Activated CD4-positive, alpha-beta T cell treated with anti-CD3 and anti-CD28 coated beads, Interleukin-2, amount 50 U/mL, for 4 hours (primary cell): ENCODE measurements around the gene OR8B12.

ENCODE experiments used
- DNase-seq, 2 experiments: peaks; one replicate each; pipeline ENCODE4 v3.0.0-alpha.2; 2020

The OR8B12 gene, protein sequence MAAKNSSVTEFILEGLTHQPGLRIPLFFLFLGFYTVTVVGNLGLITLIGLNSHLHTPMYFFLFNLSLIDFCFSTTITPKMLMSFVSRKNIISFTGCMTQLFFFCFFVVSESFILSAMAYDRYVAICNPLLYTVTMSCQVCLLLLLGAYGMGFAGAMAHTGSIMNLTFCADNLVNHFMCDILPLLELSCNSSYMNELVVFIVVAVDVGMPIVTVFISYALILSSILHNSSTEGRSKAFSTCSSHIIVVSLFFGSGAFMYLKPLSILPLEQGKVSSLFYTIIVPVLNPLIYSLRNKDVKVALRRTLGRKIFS

DNA sequence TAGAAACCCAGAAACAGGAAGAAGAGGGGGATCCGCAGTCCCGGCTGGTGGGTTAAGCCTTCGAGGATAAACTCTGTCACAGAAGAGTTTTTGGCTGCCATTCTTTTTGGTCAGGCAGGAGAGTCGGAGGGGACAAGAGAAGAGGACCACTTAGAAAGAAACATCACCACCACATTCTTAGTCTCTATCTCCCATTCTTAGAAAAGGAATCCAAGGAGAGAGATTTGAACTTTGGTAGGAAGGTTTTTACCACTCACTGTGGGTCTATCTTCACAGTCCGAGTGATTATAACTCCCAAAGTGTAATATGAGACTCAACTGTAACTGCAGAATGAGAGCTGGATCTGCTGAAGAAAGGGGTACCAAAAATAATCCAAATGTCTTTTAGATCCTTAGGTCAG is at the start of gene OR8B12:
Gene OR8B12 (minus strand): TSS at position 101 of the 400 bp plus-strand sequence. CDS start 0 bp downstream, at position 101.
- no peak for DNase-seq

DNA sequence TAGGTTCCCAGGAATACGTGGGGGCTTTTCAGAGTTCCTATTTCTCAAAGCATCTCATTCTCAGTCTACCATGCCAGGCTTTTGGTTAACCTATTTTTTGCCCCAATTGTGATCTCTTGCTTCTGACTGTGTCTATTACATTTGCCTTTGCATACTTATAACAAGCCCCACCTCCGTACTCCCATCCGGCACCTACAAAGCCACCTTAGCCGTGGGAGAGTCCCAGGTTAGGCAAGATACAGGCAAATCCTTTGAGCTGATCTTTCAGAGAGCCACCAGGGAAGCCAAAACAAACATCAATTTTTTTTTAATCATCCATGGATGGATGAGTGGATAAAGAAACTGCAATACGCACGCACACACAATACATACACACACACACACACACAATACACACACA is 49.2 kb upstream of the OR8B12 start:
- DNase-seq: no peak

DNA sequence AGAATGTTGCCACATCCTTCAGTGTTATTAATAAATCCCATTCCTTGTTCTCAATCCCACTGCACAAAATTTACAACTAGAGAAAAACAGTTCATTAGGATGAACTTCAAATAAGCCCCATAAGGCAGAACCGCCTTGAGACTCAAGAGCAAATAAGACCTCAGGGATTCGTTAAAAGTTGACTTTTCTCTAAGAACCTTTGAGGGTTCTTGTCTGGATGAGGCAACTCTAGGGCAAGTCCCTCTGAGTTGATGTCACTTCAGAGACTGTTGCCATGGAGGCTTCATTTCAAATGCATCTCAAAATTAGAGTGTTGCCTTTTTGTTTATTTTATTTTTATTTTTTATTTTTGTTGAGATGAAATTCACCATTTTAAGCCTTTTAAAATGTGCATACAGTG is 48.0 kb upstream of the OR8B12 start:
- no peak for DNase-seq

DNA sequence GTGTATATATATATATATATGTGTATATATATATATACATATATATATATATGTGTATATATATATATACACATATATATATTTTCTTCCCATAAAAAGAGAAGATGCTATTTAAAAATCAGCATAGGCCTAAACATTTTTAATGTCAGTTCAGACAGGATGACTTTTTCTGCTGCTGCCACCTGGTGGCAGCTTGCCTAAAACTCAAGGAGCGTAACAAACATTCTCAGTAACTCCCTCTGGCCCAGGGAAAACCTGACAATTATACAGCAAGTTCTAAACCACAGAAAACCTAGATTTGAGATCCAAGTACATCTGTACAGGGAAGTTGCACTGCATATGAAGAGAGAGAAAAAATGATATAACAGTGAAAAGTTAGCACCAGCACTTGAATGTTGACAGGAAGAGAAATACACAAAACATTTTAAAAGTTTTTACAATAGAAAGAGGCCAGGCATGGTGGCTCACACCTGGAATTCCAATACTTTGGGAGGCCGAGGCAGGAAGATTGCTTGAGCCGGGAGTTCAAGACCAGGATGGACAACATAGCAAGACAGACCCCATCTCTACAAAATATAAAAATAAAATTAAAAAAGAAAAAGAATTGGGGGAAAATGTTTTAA is 42.9 kb upstream of the OR8B12 start:
- peak; percentile 26 to 29 for DNase-seq

DNA sequence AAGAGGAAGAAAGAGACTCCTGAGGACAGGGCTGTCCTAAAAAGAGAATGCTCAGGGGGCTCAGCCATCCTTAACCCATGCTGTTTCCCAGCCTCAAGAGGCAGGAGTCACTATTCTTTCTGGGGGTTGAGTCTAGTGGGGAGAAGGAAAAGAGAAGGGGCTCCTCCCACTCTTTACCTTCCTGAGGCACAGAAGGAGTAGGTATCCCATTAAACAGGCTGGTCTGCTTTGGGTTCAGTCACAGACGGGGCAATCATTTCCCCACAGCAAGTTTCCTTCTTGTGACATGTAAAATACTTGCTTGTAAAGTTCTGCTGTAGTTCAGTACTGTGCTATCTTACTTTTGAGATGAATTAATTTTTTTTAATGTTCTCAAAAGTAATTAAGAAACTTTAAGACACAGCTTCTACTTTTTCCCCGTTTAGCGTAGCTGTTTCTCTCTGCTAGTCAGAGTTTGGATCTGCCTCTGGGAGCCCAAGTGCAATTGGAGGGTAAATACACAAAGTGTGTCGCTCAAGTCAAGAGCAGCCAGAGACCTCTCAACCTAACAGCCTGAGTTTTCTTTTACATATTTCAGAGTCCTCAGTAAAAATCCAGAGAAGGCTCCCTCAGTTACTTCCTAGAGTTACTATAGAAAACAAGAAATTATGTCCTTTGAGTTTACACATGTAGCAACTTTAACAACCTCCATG is 41.4 kb upstream of the OR8B12 start:
- DNase-seq: no peak

DNA sequence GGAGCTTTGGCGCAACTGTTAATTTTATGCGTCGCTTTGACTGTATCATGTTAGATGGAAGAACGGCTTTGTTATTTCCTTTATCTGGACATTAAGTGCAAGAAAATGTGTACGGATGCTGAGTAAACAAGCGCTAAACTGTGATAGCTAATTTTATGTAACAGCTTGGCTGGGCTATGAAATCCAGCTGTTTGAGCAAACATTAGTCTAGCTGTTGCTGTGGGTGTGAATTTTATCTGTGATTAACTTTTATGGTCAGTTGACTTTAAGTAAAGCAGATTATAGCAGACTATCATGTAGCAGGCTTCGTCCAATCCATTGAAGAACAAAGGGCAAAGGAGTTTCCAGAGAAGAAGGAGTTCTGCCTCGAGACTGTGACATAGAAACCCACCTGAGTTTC is 40.3 kb upstream of the OR8B12 start:
- DNase-seq: no peak

DNA sequence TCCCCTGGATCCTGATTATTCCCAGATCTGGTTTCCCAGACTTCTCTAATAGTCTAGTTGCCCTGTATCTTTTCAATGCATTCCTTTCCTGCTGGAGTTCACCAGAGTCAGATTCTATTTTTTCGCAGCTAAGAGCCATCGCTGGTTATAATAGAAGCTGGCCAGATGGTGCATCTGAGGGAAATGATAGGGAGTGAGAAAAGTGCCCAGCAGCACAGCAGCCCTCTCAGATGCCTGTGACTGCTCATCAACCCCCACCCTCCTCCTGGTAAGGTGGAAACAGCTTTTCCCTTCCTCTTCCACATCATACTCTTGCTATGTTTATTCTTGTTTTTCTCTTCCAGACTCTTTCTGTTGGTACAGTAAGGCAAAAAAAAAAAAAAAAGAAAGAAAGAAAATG is 39.1 kb upstream of the OR8B12 start:
- no peak for DNase-seq

DNA sequence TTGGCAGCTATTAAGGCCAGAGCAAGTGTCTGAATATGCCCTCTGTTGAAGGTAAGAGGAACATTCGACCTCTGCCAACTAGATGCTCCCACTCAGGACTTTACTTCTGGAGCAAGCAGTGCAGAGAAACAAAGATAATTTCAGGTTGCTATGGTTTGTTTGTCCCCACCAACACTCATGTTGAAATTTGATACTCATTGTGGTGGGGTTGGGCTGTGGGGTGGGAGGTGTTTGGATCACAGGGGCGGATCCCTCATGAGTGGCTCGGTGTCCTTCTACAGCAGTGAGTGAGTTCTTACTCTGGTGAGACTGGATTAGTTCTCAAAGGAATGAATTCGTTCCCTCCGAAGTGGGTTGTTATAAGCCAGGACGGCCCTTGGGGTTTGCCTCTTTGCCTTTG is 38.4 kb upstream of the OR8B12 start:
- no peak for DNase-seq

DNA sequence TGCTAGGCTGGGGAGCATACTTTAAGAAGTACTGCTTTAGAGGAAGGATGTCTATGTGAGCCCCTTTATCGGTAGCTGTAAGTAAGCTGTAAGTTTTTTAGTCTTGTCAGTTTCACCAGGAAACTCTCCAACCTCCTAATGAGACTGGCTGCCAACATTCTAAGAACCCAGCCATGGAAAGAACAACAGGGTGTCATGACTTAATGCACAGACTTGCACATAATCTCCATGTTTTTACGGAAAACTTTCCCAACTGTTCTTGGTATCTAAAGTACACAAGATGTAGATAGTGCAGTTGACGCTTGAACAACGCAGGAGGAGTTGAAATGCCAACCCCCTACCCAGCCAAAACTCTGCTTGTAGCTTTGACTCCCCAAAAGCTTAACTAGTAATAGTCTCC is 35.3 kb upstream of the OR8B12 start:
- DNase-seq: no peak

DNA sequence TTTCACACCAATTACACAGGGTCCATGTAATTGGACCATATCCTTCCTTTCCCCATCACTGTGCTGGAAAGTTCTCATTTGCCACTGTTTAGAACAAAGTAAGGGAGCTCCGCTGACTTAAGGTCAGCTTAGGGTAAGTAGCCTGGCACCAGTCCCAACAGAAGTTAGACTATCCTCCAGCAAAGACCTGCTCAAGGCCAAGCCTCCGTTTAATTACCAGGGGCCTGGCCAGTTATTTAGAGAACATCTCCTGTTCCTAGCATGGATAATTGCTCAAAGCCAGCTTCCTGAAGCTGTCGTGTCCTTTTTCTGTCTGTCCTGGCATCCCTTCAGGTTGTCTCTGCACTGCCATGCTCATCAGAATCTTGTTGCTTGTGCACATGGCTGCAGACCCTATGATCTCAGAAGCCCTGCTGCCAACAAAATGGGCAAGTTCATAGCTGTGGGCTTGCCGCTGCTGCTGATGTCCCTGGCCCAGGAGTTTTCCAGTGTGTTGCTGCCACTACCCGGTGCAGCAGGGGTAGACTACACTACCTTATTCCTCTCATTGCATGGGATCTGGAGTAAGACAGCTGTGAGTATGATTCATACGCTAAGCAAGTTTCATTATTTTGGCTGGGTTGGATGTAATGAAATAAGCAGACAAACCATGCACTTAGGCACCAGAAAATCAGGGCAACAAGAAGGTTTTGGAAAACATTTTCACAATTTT is 34.4 kb upstream of the OR8B12 start:
- DNase-seq: no peak

DNA sequence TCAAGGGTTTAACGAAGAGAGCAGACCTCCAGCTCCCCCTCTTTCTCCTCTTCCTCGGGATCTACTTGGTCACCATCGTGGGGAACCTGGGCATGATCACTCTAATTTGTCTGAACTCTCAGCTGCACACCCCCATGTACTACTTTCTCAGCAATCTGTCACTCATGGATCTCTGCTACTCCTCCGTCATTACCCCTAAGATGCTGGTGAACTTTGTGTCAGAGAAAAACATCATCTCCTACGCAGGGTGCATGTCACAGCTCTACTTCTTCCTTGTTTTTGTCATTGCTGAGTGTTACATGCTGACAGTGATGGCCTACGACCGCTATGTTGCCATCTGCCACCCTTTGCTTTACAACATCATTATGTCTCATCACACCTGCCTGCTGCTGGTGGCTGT is 26.7 kb upstream of the OR8B12 start:
- no peak for DNase-seq

DNA sequence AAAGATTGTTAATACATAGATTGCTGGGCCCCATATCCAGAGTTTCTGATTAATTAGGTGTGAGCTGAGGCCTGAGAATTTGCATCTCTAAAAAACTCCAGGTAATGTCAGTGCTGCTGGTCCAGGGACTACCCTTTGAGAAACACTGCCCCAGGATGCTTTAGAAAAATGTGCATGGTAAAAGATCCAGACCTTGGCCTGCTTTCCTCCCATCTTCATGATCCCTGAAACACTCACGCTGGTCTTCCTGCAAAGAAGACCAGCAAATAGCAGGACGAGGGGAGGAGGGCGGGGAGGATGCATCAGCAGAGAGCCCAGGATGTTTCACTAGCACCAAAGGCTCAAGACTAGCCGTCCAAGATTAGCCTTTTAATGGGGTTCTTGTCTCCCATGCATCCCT is 26.2 kb upstream of the OR8B12 start, which contains the start of gene OR8A1:
Gene OR8A1 (plus strand): TSS at position 301 of the 400 bp plus-strand sequence. CDS start 123 bp downstream, outside the sequence.
- no peak for DNase-seq

DNA sequence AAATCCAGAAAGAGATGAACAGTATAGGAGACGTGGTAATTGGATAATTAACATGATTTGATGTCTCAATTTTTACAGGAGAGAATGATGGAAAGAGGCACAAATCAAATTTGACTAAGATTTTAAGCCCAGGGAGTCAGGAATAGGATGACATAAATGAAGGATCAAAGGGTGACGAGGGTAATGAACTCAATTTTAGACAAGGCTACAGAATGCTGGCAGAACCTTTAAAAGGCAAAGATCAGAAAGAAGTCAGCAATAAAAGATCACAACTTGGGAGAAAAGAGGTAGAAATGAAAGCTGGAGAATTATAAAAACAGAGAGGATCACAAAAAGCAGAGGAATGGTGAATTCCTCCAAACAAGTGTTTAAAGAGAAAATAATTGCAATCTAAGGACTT is 13.4 kb upstream of the OR8B12 start:
- no peak for DNase-seq

DNA sequence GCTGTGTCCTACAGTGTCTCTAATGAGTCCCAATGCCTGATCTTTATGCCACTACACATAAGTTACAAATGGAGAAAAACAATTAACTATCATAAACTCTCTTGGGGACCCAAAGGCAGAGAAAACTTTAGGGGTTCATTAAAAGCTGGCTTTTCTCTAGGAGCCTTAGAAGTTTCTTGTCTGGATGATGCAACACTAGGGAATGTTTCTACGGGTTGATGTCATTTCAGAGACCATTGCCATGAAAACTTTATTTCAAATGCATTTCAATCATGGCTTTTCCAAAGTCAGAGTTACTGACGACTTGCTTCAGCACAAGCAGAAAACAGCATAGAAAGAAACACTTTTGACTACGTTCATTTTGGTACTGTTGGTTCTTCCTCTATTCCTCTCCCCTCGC is 8.5 kb upstream of the OR8B12 start:
- no peak for DNase-seq

DNA sequence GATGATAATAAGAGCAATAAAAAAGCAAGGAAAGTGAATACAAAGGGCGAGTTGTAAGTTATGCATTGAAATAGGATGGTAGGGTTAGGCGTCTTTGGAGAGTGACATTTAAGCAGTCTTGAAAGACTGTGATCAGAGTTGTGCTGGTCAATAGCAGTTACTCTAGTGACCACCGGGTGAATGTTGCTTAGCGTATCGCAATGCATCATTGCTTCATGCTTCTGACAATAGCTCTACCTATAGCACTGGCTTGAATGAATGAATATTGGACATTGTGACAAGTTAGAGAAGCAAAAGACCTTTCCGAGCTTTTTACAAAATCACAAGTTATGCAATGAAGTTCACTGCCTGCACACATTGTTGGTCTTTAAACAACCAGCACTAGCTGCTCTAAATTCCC is 7.7 kb upstream of the OR8B12 start:
- no peak for DNase-seq

DNA sequence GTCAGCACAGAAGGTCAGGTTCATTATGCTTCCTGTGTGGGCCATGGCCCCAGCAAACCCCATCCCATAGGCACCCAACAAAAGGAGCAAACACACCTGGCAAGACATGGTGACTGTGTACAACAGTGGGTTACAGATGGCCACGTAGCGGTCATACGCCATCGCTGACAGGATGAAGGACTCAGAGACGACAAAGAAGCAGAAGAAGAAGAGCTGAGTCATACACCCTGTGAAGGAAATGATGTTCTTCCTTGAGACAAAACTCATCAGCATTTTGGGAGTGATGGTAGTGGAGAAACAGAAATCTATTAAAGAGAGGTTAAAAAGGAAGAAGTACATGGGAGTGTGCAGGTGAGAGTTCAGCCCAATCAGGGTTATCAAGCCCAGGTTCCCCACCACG is 309 bp downstream of the OR8B12 start:
- no peak for DNase-seq

DNA sequence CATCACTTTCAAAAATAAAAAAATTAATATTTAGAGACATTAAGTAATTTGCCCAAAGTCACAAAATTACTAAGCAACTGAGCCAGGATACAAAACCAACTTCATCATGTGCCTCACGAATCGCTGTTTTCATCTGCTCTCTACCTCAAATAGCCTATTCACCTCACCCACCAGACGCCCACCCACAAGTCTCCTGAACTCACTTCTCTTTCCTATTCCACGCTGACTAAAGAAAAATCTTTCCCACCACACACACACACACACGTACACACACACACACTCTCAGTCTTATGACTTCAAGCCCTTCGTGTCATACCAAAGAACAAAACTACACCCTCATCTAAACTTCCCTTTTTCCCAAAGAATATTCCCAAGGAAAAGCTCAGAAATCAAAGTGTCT is 2.2 kb downstream of the OR8B12 start:
- DNase-seq: no peak

DNA sequence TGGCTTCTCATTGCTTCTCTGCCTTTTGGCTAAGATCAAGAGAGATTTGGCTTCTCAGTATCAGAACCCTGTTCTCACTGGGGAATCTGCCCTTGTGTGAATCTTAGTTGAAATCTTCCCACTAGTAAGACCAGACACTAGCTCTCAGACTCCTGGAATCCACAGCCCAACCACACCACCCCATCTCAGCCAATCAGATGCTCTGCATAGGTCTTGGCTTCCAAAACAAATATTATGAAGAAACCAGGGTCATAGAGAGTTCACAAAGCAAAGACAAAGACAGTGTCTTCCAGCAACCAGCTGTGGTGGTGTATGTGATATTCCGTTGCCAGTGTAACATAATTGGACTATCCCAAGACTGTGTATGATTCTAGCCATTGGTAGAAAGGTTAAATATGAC is 5.4 kb downstream of the OR8B12 start:
- no peak for DNase-seq

DNA sequence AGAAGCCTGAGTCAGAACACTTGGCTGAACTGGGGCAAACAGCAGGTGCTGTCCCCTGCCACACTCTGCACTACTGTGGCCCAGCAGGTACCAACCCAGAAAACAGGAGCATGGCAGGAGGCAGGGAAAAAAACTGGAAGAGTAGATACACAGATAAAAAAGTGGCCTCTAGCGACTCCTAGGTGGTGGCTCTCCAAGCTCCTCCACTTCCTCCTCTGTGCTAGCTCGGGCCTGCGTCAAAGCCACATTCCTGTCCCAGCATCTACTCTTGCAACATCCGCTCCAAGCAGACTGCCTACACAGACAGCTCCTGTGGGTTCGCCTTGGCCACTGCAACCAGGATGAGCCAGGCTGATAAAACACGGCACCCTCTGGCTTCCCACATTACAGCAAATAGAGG is 6.9 kb downstream of the OR8B12 start:
- no peak for DNase-seq

DNA sequence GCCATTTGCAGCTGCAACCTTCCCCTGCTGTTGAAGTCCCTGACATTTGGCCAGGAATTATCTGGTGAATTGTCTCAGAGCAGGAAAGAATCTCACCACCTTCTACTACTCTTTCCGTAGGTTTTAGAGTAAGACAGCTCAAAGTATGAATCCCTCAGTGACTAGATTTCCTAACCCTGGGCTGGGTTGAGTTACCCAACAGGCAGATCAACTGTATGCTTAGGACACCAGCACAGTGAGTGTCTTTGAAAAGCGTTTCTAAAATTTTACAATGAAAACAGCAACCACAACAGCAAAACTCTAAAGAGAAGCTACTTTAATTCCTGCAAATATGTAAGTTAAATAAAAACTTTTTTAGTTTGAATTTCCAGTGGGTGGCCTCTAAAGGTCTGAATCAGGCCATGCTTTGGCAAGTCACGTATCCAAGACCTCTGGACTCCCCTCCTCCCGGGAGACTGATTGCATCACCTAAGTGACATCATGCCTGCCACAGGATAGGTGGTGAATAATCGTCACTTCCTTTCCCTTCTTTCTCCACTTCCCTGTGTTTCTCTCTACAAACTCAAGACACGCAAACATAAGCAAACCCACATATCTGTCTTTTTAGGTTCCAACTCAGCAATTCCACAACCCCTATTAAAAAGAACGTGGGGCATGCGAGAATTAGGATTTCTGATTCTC is 7.8 kb downstream of the OR8B12 start:
- DNase-seq: no peak

DNA sequence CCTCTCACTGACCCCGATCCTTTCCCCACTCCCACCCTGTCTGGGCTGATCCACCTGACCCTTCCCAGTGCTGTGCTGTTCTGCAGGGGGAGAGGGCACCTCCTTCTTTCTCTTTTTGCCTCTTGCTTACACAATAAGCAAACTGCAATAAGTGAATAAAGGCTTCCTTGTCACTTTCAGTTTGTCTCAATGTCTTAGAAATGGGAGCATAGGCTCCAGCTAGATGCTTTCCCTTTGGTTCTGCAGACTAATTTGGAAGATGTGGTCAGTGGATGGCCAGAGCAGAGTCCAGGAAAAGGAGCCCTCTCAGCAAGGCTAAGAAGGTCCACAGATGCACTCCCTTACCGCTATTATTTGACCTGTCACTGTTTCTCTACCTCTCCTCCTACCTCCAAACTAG is 9.4 kb downstream of the OR8B12 start:
- no peak for DNase-seq

DNA sequence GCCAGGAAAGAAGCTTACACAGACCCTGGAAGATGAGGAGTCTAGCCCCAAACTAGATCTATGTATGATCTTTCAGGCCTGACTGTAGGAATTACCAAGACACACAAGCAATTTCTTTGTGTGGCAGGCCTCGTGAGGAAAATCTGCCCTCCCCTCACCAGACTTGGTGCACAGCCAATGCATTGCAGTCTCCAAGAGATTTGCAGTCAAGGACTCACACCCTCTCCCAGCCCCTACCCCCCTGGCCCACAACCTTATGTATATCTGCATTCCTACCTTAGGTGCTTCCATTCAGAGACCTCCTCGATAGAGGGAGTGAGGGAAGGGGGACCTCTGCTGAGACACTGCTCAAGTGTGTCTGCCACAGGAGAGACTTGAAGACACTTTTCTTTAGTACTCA is 9.8 kb downstream of the OR8B12 start:
- DNase-seq: no peak

DNA sequence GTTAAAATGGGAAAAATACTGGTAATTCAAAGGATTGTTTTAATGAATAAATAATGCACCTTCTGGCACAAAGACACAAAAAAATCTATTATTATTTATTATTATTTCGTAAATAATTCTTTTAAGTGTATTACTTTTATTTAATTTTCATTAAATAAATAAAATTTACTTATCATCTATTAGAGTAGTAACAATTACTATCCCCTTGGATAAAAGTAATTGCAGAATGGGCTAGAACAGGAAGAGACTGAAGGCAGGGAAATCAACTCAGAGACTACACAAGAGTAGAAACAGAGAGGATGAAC is 23.0 kb downstream of the OR8B12 start:
- DNase-seq: no peak
